Mucosa of rectum (tissue), 2 donors: ENCODE data around the gene C5orf47.

Source experiments
- H3K27ac ChIP-seq, 2 donors: one replicate each; pipeline ENCODE4 v1.7.0; 2013; ENCODE audit warnings: inconsistent platforms in 2 of 2, low read depth in 2 of 2, low read length in 2 of 2
- H3K27me3 ChIP-seq, 2 donors: one replicate each; pipeline ENCODE4 v1.7.0; 2013; ENCODE audit warnings: low read length in 2 of 2; ENCODE audit not compliant: control insufficient read depth in 2 of 2, insufficient read depth in 2 of 2
- H3K36me3 ChIP-seq, 2 donors: one replicate each; pipeline ENCODE4 v1.7.0; 2013; ENCODE audit warnings: low read length in 2 of 2; ENCODE audit not compliant: control insufficient read depth in 2 of 2, insufficient read depth in 2 of 2
- H3K4me1 ChIP-seq, 2 donors: one replicate each; pipeline ENCODE4 v1.7.0; 2013; ENCODE audit warnings: low read length in 2 of 2, mild to moderate bottlenecking in 1 of 2; ENCODE audit not compliant: control insufficient read depth in 2 of 2, insufficient read depth in 2 of 2
- H3K4me3 ChIP-seq, 2 donors: one replicate each; pipeline ENCODE4 v1.7.0; 2013; ENCODE audit warnings: low read length in 2 of 2
- H3K9ac ChIP-seq, 2 donors: one replicate each; pipeline ENCODE4 v1.7.0; 2013; ENCODE audit warnings: low read length in 2 of 2, low read depth in 1 of 2, mild to moderate bottlenecking in 1 of 2
- H3K9me3 ChIP-seq, 2 donors: one replicate each; pipeline ENCODE4 v1.7.0; 2013; ENCODE audit warnings: low read length in 2 of 2; ENCODE audit not compliant: control insufficient read depth in 2 of 2
- donor health status: healthy.
- donor health status: Normal muscosa, but diverticular disease.

The C5orf47 gene

DNA sequence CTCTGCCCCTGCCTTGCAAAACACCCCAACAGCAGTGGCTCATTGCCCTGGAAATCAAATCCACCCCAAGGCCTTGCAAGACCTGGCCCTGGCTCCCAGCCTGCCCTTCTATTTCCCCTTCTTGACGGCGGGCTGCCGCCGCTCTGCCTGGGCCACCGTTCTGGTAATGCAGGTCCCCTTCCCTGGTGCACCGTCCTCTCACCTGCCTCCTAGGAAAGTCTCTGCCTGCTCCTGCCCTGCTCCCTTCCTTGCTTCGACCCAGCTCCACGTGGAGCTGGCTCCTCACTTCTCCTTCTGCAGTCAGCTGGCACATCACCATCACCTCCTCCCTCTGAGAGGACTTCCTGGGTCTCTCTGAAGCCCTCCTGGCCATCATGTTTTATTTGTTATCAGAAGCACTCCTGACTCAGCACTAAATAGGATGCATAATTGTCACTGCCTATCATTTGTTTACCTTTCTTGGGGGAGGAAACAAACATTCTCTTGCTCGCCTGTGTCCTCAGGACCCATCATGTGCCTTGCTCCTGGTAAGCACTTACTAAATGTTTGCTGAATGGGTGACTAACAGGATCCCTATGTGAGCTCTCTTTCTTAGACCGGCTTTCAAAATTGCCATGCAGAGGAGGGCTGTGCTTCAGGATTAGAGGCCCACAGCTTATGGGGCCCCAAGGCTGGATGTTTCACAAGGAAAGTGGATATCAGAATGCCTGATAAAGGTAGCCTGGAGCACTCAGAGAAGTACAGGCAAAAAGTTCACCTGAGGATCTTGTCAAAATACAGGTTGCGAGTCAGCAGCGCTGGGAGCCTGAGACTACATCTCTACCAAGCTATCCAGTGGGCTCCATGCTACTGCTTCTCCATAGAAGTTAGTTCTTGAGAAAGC, 19.6 kb upstream of the C5orf47 start:
- Histone ChIP-seq H3K36me3 (no peaks in the 10 kb centered on the region), H3K9ac (no peak overlapping the region), H3K27ac (no peak overlapping the region), H3K27me3 (no peaks in the 10 kb centered on the region), H3K4me3 (no peak overlapping the region), H3K4me1 (peaks cover 10% of the 10 kb centered on the region in 2 donors), H3K9me3 (no peaks in the 10 kb centered on the region)

DNA sequence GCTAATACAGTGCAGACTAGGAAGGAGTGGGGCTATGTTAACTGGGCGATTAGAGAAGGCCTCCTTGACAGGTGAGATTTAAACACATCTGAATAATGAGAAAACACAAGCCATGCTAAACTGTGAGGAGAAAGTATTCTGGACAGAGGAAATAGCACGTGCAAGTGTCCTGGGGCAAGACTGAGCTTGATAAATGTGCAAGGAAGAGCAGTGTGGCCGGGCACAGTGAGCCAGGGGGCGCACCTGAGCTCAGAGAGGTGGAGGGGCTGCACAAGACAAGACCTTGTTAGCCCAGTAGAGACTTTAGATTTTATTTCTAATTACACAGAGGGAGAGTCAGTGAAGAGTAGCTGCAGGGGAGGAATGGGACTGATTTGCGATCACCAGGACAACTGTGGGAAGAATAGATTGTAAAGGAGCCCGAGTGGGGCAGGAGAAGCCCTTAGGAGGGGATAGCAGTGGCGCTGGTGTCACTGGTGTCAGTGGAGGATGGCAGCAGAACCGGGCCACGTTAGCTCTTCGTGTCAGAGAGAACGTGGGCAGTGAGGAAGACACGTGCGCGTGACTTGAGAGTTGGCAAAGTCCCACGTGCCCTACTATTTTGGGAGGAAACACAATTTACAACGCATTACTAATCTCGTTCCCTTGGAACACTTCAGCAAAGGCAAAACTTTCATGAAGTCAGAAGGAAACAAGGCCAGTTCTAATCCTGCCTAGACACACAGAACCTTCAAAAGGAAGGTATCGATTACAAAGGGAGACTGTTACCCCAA, 17.9 kb upstream of the C5orf47 start:
- Histone ChIP-seq H3K36me3 (no peaks in the 10 kb centered on the region), H3K27me3 (no peaks in the 10 kb centered on the region), H3K27ac (no peak overlapping the region), H3K4me1 (peaks cover 10% of the 10 kb centered on the region in 2 donors), H3K4me3 (no peak overlapping the region), H3K9ac (no peak overlapping the region), H3K9me3 (no peaks in the 10 kb centered on the region)

GRCh38 chr5:173971681-173972345, 17.2 kb upstream of the C5orf47 start:
- H3K4me3 ChIP-seq: no peak overlapping the region
- no peaks in the 10 kb centered on the region for H3K36me3 ChIP-seq
- H3K27me3 ChIP-seq: no peaks in the 10 kb centered on the region
- no peak overlapping the region for H3K27ac ChIP-seq
- H3K9ac ChIP-seq: no peak overlapping the region
- H3K4me1 ChIP-seq: peaks cover 10% of the 10 kb centered on the region in 2 donors
- H3K9me3 ChIP-seq: no peaks in the 10 kb centered on the region

DNA sequence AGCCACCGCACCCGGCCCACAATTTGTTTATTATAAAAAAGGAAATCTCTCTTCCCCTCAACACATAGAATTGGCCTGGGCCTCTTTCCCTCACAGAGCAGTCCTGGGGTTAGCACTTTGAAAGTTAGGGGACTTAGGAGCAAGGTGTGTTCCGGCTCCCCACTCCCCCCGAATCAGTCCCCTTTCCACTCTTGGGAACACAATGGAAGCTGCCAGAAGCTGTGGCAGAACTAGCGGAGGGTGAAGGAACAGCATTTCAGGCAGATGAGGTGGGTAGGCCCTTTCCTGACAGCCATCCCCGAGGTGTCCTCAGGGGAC, 16.4 kb upstream of the C5orf47 start:
- H3K36me3 ChIP-seq: no peaks in the 10 kb centered on the region
- H3K27ac ChIP-seq: no peak overlapping the region
- peak overlapping the region; percentile 17 to 77 for H3K4me3 ChIP-seq
- H3K27me3 ChIP-seq: no peaks in the 10 kb centered on the region
- H3K9ac ChIP-seq: peak overlapping the region in 1 of 2 donors; percentile 36
- H3K9me3 ChIP-seq: no peaks in the 10 kb centered on the region
- peaks cover 10% of the 10 kb centered on the region in 2 donors for H3K4me1 ChIP-seq

DNA sequence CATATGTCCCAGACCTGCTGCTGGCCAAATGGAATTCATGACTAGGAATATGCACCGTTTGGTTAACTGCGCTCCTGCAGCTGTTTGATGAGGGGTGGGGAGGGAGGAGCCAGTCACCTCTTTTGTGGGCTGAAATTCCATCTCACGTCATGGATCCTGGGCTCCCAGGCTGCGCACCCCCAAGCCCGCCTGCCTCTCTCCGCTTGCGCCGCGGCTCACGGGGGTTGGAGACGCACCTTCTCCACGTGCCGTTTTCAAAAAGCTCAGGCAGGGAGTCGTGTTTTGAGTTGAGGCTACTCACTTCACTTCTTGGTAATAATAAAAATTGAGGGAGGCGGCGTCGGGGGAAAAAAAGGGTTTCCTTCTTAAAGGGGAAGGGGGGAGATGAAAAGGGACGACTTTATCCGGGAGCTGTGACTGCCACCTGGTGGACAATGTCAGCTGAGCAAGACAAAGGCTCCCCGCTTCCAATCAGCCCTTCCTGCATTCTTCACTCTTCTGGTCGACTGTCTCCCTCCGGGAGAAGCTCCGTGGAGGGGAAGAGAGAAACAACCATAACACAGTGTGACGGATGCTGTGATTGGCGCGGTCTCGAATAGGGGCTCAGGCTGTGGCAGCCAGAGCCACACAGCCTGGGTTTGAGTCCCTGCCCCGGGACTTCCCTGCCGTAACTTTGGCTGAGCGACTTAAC, 15.9 kb upstream of the C5orf47 start:
- Histone ChIP-seq H3K27ac (no peak overlapping the region), H3K27me3 (no peaks in the 10 kb centered on the region), H3K9ac (peak overlapping the region; percentile 20 to 36), H3K36me3 (no peaks in the 10 kb centered on the region), H3K4me3 (peak overlapping the region; percentile 17 to 77), H3K9me3 (no peaks in the 10 kb centered on the region), H3K4me1 (peaks cover 10% of the 10 kb centered on the region in 2 donors)

DNA sequence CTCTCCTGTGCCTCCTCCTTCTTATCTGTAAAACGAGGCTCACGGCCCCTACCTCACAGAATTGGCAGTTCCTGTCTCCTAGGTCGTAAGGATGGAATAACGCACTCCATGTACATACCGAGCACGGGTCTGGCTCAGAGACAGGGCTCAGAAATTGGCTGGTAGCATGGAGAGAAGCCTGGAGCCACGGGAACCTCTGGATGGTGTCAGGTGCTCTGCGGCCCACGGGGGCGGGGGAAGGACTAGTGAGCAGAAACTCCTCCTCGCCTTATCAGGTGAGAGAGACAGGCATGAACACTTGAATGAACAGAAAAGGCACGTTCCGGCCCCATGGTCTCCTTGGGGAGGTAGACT, 15.4 kb upstream of the C5orf47 start:
- Histone ChIP-seq H3K9me3 (no peaks in the 10 kb centered on the region), H3K27ac (no peak overlapping the region), H3K9ac (peak overlapping the region; percentile 20 to 36), H3K4me3 (peak overlapping the region; percentile 17 to 77), H3K4me1 (peaks cover 10% of the 10 kb centered on the region in 2 donors), H3K27me3 (no peaks in the 10 kb centered on the region), H3K36me3 (no peaks in the 10 kb centered on the region)

- Histone ChIP-seq H3K4me3 (no peak overlapping the region), H3K27me3 (no peaks in the 10 kb centered on the region), H3K9me3 (no peaks in the 10 kb centered on the region), H3K9ac (no peak overlapping the region), H3K36me3 (no peaks in the 10 kb centered on the region), H3K27ac (no peak overlapping the region), H3K4me1 (peaks cover 10% of the 10 kb centered on the region in 2 donors)
Observed at GRCh38 chr5:173974688-173975239, 14.2 kb upstream of the C5orf47 start.

- H3K9ac ChIP-seq: no peak overlapping the region
- H3K36me3 ChIP-seq: no peaks in the 10 kb centered on the region
- no peak overlapping the region for H3K4me3 ChIP-seq
- H3K27ac ChIP-seq: no peak overlapping the region
- H3K4me1 ChIP-seq: no peaks in the 10 kb centered on the region
- peaks cover 4 to 5% of the 10 kb centered on the region in 2 donors for H3K27me3 ChIP-seq
- no peaks in the 10 kb centered on the region for H3K9me3 ChIP-seq
Observed at GRCh38 chr5:173981185-173981761, 7.7 kb upstream of the C5orf47 start.

GRCh38 chr5:173984218-173984617, 4.8 kb upstream of the C5orf47 start:
- no peak overlapping the region for H3K27ac ChIP-seq
- no peaks in the 10 kb centered on the region for H3K36me3 ChIP-seq
- H3K4me3 ChIP-seq: no peak overlapping the region
- no peak overlapping the region for H3K9ac ChIP-seq
- no peaks in the 10 kb centered on the region for H3K9me3 ChIP-seq
- H3K4me1 ChIP-seq: no peaks in the 10 kb centered on the region
- peaks cover 4 to 5% of the 10 kb centered on the region in 2 donors for H3K27me3 ChIP-seq
